Hepatocyte (in vitro differentiated cells): ENCODE measurements around the gene FBLN1.

Experiments used
- CTCF ChIP-seq: fragments of 200-600 bp; sonication (generic); IDR thresholded peaks from 2 replicates; pipeline ENCODE4 v1.5.1; 2016; ENCODE audit warnings: antibody characterized with exemption, mild to moderate bottlenecking; ENCODE audit not compliant: poor library complexity
- EZH2 ChIP-seq: fragments of 200-600 bp; sonication (generic); IDR thresholded peaks from 2 replicates; pipeline ENCODE4 v1.6.1; 2016; ENCODE audit warnings: antibody characterized with exemption, mild to moderate bottlenecking, borderline replicate concordance

DNA sequence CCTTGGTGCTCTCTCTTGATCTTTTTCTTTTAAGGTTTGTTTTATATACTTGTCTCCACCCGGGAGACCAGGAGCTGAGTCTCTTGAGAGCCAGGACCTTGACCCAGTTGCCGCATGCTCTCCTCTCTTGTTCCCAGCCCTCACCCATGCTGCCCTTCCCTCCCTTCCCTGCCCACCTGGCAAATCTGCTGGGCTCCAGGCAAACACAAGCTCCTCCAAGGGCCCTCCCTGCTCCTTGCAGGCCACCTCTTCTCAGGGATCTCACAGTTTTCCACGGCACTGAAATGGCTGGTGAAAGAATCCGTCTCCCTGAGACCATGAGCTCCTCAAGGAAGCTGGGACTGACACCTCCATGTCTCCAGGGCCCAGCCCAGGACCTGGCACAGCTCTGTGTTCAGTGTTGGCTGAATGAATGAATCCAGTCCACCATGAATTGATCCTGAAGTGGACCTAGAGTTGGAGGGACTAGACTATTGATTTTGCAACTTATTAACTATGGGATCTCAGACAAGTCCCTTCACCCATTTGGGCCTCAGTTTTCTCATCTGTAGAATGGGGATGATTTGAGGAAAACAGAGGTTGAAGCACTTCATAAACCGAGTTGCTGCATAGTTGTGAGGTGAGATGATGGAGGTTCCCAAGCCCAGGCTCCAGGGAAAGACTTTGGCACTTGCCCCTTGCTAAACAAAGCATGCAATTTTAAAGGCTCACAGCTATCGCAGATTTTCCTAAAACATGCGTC, 25.1 kb upstream of the FBLN1 start:
- TF ChIP-seq CTCF (no peak), EZH2 (no peak)
